B cell (primary cell): ENCODE data around the gene NEGR1. TPM values are rescaled to one million over a fixed set of nuclear protein-coding genes. Genes with fewer than 3 reads are reported as not detected.

ENCODE experiments used
- ATAC-seq: fragments of 200-7000 bp; cut with Tn5 transposase; one replicate; pipeline ENCODE4 v1.10.0; 2021; ENCODE audit warnings: low read depth, mild to moderate bottlenecking, moderate number of reproducible peaks, moderate library complexity
- CTCF ChIA-PET: fragments of 350-600 bp; sonication (Branson Sonifier 250); formaldehyde crosslinking; loops from one replicate; lab custom pipeline; 2021; ENCODE audit warnings: antibody characterized with exemption, inconsistent platforms; lab: Charles Lee
- POLR2A ChIA-PET: fragments of 350-600 bp; sonication (Branson Sonifier 250); formaldehyde crosslinking; loops from one replicate; lab custom pipeline; 2021; ENCODE audit warnings: antibody characterized with exemption; lab: Charles Lee
- DNase-seq: peaks from one replicate; pipeline ENCODE4 v3.0.0; 2013
- H2AFZ ChIP-seq: 2 replicates; pipeline ENCODE4 v1.6.1; 2012; ENCODE audit warnings: mild to moderate bottlenecking, low read depth, low read length; ENCODE audit not compliant: insufficient read depth, poor library complexity, severe bottlenecking
- H3K27ac ChIP-seq, 2 donors: 1 replicate in 1 of 2; 2 replicates in 1 of 2; pipeline ENCODE4 v1.5.1; 2012 to 2013; ENCODE audit warnings: low read length in 2 of 2, mild to moderate bottlenecking in 2 of 2, moderate library complexity in 1 of 2
- H3K27me3 ChIP-seq, 4 experiments: fragments of 200-600 bp in 1 of 4; sonication (generic) in 1 of 4; replicated peaks in 1 of 4; 1 replicate in 2 of 4; 2 replicates in 2 of 4; pipeline versions ENCODE4 v1.6.1 to v1.7.0; 2013 to 2016; ENCODE audit warnings: low read length in 3 of 4, mild to moderate bottlenecking in 2 of 4, mixed read lengths in 1 of 4, moderate library complexity in 1 of 4; ENCODE audit not compliant: insufficient read depth in 4 of 4, control insufficient read depth in 3 of 4; ENCODE audit errors: control extremely low read depth in 1 of 4
- H3K36me3 ChIP-seq, 2 experiments: replicated peaks in 1 of 2; 1 replicate in 1 of 2; 2 replicates in 1 of 2; pipeline versions ENCODE4 v1.6.1 to v1.7.1; 2013; ENCODE audit warnings: low read length in 1 of 2; ENCODE audit not compliant: insufficient read depth in 2 of 2, control insufficient read depth in 1 of 2; ENCODE audit errors: control extremely low read depth in 1 of 2, extremely low read depth in 1 of 2
- H3K4me1 ChIP-seq, 2 donors: fragments of 200-600 bp in 1 of 2; sonication (generic) in 1 of 2; 1 replicate in 1 of 2; 2 replicates in 1 of 2; pipeline versions ENCODE4 v1.5.1 to v1.6.1; 2013 to 2017; ENCODE audit warnings: low read length in 2 of 2; ENCODE audit not compliant: control insufficient read depth in 2 of 2, insufficient read depth in 2 of 2
- H3K4me2 ChIP-seq: replicated peaks from 2 replicates; pipeline ENCODE3; 2012; ENCODE audit warnings: mild to moderate bottlenecking, low read depth, low read length; ENCODE audit not compliant: poor library complexity, severe bottlenecking
- H3K4me3 ChIP-seq, 5 experiments: fragments of 200-600 bp in 1 of 5; sonication (generic) in 1 of 5; 1 replicate in 3 of 5; 2 replicates in 2 of 5; pipeline versions ENCODE4 v1.5.1 to v1.7.0; 2011 to 2016; ENCODE audit warnings: low read length in 4 of 5, mild to moderate bottlenecking in 4 of 5, low read depth in 2 of 5, control low read depth in 1 of 5, moderate library complexity in 1 of 5; ENCODE audit not compliant: insufficient read depth in 1 of 5; ENCODE audit errors: control extremely low read depth in 1 of 5, extremely low read depth in 1 of 5
- H3K79me2 ChIP-seq: fragments of 200-600 bp; sonication (generic); one replicate; pipeline ENCODE4 v1.6.0; 2016; ENCODE audit warnings: low read length; ENCODE audit not compliant: control insufficient read depth, insufficient read depth
- H3K9ac ChIP-seq: fragments of 200-600 bp; sonication (generic); 2 replicates; pipeline ENCODE4 v1.6.1; 2017; ENCODE audit warnings: mild to moderate bottlenecking, low read length, moderate library complexity
- H3K9me3 ChIP-seq, 3 donors: one replicate each; pipeline versions ENCODE4 v1.6.1 to v1.7.1; 2013; ENCODE audit warnings: low read length in 2 of 3; ENCODE audit not compliant: control insufficient read depth in 2 of 3, insufficient read depth in 1 of 3; ENCODE audit errors: control extremely low read depth in 1 of 3
- H4K20me1 ChIP-seq: 2 replicates; pipeline ENCODE4 v1.6.0; 2012; ENCODE audit warnings: mild to moderate bottlenecking, low read length; ENCODE audit not compliant: insufficient read depth, control insufficient read depth, poor library complexity, severe bottlenecking
- H3K27ac Mint-ChIP-seq: one replicate; pipeline ENCODE4 v1.8.0; 2021; ENCODE audit warnings: mixed read lengths
- H3K27me3 Mint-ChIP-seq: one replicate; pipeline ENCODE4 v1.8.0; 2021; ENCODE audit warnings: mixed read lengths
- H3K4me1 Mint-ChIP-seq: one replicate; pipeline ENCODE4 v1.8.0; 2021; ENCODE audit warnings: mixed read lengths
- H3K4me3 Mint-ChIP-seq: one replicate; pipeline ENCODE4 v1.8.0; 2021; ENCODE audit warnings: mixed read lengths
- H3K9me3 Mint-ChIP-seq: one replicate; pipeline ENCODE4 v1.8.0; 2022; ENCODE audit warnings: mixed read lengths; ENCODE audit not compliant: insufficient read depth
- EZH2 ChIP-seq: IDR thresholded peaks from 2 replicates; pipeline ENCODE4 v1.6.1; 2012; ENCODE audit warnings: borderline replicate concordance, low read depth, mild to moderate bottlenecking, moderate library complexity, low read length; ENCODE audit not compliant: insufficient read depth, poor library complexity, severe bottlenecking
- WGBS: methylation state at CpG from one replicate; pipeline ENCODE4 v1.1.5; 2013; ENCODE audit warnings: missing lambda C conversion rate; ENCODE audit not compliant: insufficient coverage; 5-methylcytosine and 5-hydroxymethylcytosine counted together
- intact Hi-C: fragments of 100-400 bp; cut with micrococcal nuclease; formaldehyde crosslinking; loops from one replicate; pipeline ENCODE4 v1.10.0; 2022
- polyA plus RNA-seq: library from polyadenylated mRNA; depleted of rRNA; stranded (reverse); fragments of >200 nt; gene quantifications from 2 replicates; pipeline ENCODE4 v1.2.3, GENCODE V29; 2012
- total RNA-seq, 2 donors: library from RNA; stranded (reverse); fragments of 120-200 nt in 1 of 2; gene quantifications; 1 replicate in 1 of 2; 2 replicates in 1 of 2; pipeline versions ENCODE4 v1.2.3 to v1.2.4, GENCODE V29; 2013 to 2022
- TF ChIP-seq, protein P1 (sequence below): fragments of 200-600 bp; IDR thresholded peaks from one replicate; pipeline ENCODE4 v1.8.0; 2022; ENCODE audit warnings: antibody characterized with exemption, mild to moderate bottlenecking

NEGR1 gene
- total and polyA plus RNA-seq, 2 donors (not counting 1 experiment from before 2014, with no cell fraction given): 0.01 TPM; not detected in 1

DNA sequence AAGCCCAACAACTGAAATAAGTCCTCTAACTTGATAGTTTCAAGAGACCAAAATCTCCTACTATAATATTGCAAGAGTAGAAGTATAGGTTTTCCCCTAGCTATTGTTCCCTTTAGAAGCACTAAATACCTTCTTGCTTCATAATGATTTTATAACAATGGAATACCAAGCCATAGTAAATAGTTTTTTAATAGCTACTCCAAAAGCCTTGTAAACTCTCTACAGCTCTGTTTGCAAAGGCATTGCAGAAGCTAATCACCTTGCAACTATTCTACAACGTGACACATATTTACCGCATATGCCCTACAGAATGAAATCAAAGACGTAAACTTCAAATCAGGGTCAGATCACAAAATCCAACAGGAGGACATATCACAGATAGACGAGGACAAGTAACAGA is 750.0 kb downstream of the NEGR1 start:
- Histone ChIP-seq H3K36me3 (no peaks in the 10 kb centered on the region), H4K20me1 (no peaks in the 10 kb centered on the region), H3K79me2 (no peaks in the 10 kb centered on the region), H3K27ac (no peak overlapping the region), H3K4me2 (no peak overlapping the region), H2AFZ (no peak overlapping the region), H3K4me1 (no peaks in the 10 kb centered on the region), H3K4me3 (no peak overlapping the region), H3K9ac (no peak overlapping the region), H3K9me3 (peaks cover 0 to 1% (median 0%) of the 10 kb centered on the region in 3 donors), H3K27me3 (no peaks in the 10 kb centered on the region)
- H3K27ac Mint-ChIP-seq: no peak overlapping the region
- no peak overlapping the region for H3K4me3 Mint-ChIP-seq
- DNase-seq (no peak), ATAC-seq (no peak)
- no peaks in the 10 kb centered on the region for H3K4me1 Mint-ChIP-seq
- TF ChIP-seq, protein P1, sequence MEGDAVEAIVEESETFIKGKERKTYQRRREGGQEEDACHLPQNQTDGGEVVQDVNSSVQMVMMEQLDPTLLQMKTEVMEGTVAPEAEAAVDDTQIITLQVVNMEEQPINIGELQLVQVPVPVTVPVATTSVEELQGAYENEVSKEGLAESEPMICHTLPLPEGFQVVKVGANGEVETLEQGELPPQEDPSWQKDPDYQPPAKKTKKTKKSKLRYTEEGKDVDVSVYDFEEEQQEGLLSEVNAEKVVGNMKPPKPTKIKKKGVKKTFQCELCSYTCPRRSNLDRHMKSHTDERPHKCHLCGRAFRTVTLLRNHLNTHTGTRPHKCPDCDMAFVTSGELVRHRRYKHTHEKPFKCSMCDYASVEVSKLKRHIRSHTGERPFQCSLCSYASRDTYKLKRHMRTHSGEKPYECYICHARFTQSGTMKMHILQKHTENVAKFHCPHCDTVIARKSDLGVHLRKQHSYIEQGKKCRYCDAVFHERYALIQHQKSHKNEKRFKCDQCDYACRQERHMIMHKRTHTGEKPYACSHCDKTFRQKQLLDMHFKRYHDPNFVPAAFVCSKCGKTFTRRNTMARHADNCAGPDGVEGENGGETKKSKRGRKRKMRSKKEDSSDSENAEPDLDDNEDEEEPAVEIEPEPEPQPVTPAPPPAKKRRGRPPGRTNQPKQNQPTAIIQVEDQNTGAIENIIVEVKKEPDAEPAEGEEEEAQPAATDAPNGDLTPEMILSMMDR: no peak
- TF ChIP-seq EZH2: no peak
- 100% methylated on average over 3 of the region's 4 CpGs for WGBS
- POLR2A ChIA-PET: no interaction called here
- H3K9me3 Mint-ChIP-seq: no peaks in the 10 kb centered on the region
- CTCF ChIA-PET: no interaction called here
- H3K27me3 Mint-ChIP-seq: no peaks in the 10 kb centered on the region
- intact Hi-C loops: no loop called here

DNA sequence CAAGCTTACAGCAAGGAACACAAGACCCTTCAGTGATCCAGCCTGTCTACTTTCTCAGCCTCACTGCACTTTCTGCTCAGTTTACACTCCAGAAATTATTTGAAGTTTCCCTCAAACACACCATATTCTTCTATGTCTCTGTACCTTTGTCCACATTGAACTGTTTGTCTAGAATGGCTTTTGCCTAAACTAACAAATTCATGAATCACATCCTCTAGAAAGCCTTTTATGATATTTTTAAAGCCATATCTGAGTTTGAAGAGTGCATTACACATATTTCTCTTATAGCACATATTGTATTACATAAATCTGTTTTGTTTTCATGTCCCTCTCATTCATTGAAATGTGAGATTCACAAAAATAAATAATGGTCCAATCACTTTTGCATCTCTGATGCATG is 755.5 kb downstream of the NEGR1 start:
- Mint-ChIP-seq H3K4me1 (no peaks in the 10 kb centered on the region), H3K27me3 (no peaks in the 10 kb centered on the region), H3K4me3 (no peak overlapping the region), H3K27ac (no peak overlapping the region), H3K9me3 (no peaks in the 10 kb centered on the region)
- Histone ChIP-seq H3K27ac (no peak overlapping the region), H3K4me1 (no peaks in the 10 kb centered on the region), H3K36me3 (no peaks in the 10 kb centered on the region), H3K4me2 (no peak overlapping the region), H3K9ac (no peak overlapping the region), H3K9me3 (no peaks in the 10 kb centered on the region), H3K4me3 (no peak overlapping the region), H4K20me1 (no peaks in the 10 kb centered on the region), H2AFZ (no peak overlapping the region), H3K27me3 (no peaks in the 10 kb centered on the region), H3K79me2 (no peaks in the 10 kb centered on the region)
- no peak for TF ChIP-seq EZH2
- TF ChIP-seq, protein P1: no peak
- DNase-seq: no peak
- intact Hi-C loops: no loop called here
- no peak for ATAC-seq
- POLR2A ChIA-PET: no interaction called here
- CTCF ChIA-PET: no interaction called here
